GM12892 (cell line): ENCODE results near the gene THEM4.

Experiments
- POLR2A ChIP-seq: IDR thresholded peaks from 2 replicates; pipeline ENCODE4 v1.6.1; 2011; ENCODE audit warnings: low read depth, low read length, control low read depth
- POLR2AphosphoS5 ChIP-seq: IDR thresholded peaks from 2 replicates; pipeline ENCODE4 v1.6.1; 2011; ENCODE audit warnings: low read depth, low read length, control low read depth
- TAF1 ChIP-seq: IDR thresholded peaks from 2 replicates; pipeline ENCODE4 v1.6.1; 2011; ENCODE audit warnings: low read depth, mild to moderate bottlenecking, control low read depth, low read length, borderline replicate concordance

GRCh38 chr1:151902858-151903257 is 6.5 kb downstream of the THEM4 start:
- TF ChIP-seq POLR2A: no peak
- no peak for TF ChIP-seq POLR2AphosphoS5
- no peak for TF ChIP-seq TAF1
